ENCODE measurements around the gene SORCS3.

DNA sequence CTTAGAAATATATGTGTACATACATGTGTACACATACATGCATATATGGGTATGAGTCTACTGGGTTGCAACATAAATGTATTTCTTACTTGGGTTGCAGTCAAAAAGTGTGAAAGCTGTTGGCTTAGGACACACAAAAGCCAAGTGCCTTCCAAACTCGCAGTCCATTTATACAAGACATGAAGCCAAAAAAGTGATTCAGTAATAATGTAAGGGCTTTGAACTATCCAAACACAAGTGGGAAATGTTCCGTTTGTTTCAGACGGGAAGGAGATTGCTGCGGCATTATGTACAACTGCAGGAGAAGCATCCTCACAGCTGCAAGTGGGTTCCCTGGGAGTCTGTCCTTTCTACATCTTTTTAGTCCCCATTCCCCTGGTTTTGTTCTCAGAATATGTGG lies 513.6 kb downstream of the SORCS3 start:
- no peak for TF ChIP-seq CTCF (IDR thresholded peaks at IDR 0.05; ENCODE audit: insufficient read depth, low read length)
- TF ChIP-seq POLR2AphosphoS5 (IDR thresholded peaks at IDR 0.05; ENCODE audit: low read depth) = no peak
- TF ChIP-seq REST (IDR thresholded peaks at IDR 0.05; ENCODE audit: insufficient replicate concordance, low read depth) = no peak
- TF ChIP-seq GABPA (IDR thresholded peaks at IDR 0.05; ENCODE audit: low read depth) = no peak
- no peak for TF ChIP-seq SPI1 (IDR thresholded peaks at IDR 0.05; ENCODE audit: borderline replicate concordance, low read depth)

Data from HL-60 (cell line).